HEK293T (cell line): Measurements from ENCODE around the gene CELA3B.
"Not testable (repeated sequence)": the region's sequence is repeated elsewhere in the genome, so short reads cannot be mapped to it uniquely, and the experiment has no call there.

Experiments
- CTCF ChIA-PET: fragments of 350-600 bp; formaldehyde crosslinking; extraction: SDS; loops from one replicate; lab custom pipeline; 2021; ENCODE audit warnings: antibody characterized with exemption, inconsistent platforms; lab: Yijun Ruan, JAX
- POLR2A ChIA-PET: fragments of 350-600 bp; formaldehyde crosslinking; extraction: SDS; loops from one replicate; lab custom pipeline; 2020; ENCODE audit warnings: antibody characterized with exemption, inconsistent platforms; lab: Yijun Ruan, JAX
- DNase-seq: peaks from one replicate; pipeline ENCODE4 v3.0.0; 2012; ENCODE audit warnings: mixed read lengths; ENCODE audit errors: extremely low spot score
- ARNT ChIP-seq: fragments of 450-650 bp; IDR thresholded peaks from 2 replicates; pipeline ENCODE4 v1.6.1; 2017; ENCODE audit warnings: mild to moderate bottlenecking
- BHLHE40 ChIP-seq: fragments of 450-650 bp; IDR thresholded peaks from 2 replicates; pipeline ENCODE4 v1.6.1; 2016; ENCODE audit warnings: mild to moderate bottlenecking, moderate library complexity, borderline replicate concordance
- CTBP1 ChIP-seq: fragments of 450-650 bp; IDR thresholded peaks from 2 replicates; pipeline ENCODE4 v1.6.1; 2016; ENCODE audit warnings: borderline replicate concordance
- ELF4 ChIP-seq: fragments of 450-650 bp; IDR thresholded peaks from 2 replicates; pipeline ENCODE4 v1.6.1; 2017; ENCODE audit warnings: antibody characterized with exemption
- FOXA1 ChIP-seq: fragments of 450-650 bp; IDR thresholded peaks from 2 replicates; pipeline ENCODE4 v1.6.1; 2016; ENCODE audit warnings: mild to moderate bottlenecking
- FOXK2 ChIP-seq: fragments of 450-650 bp; IDR thresholded peaks from 2 replicates; pipeline ENCODE4 v1.6.1; 2016; ENCODE audit warnings: mild to moderate bottlenecking
- FOXM1 ChIP-seq: fragments of 450-650 bp; IDR thresholded peaks from 2 replicates; pipeline ENCODE4 v1.6.1; 2017; ENCODE audit warnings: mild to moderate bottlenecking, borderline replicate concordance
- HDGF ChIP-seq: fragments of 450-650 bp; IDR thresholded peaks from 2 replicates; pipeline ENCODE4 v1.6.1; 2017; ENCODE audit warnings: antibody characterized with exemption, borderline replicate concordance
- L3MBTL2 ChIP-seq: fragments of 450-650 bp; conservative IDR thresholded peaks from 2 replicates; pipeline ENCODE4 v1.6.1; 2016; ENCODE audit warnings: mild to moderate bottlenecking
- LEF1 ChIP-seq: fragments of 450-650 bp; IDR thresholded peaks from 2 replicates; pipeline ENCODE4 v1.6.1; 2017; ENCODE audit warnings: mild to moderate bottlenecking, borderline replicate concordance
- NFRKB ChIP-seq: fragments of 450-650 bp; IDR thresholded peaks from 2 replicates; pipeline ENCODE4 v1.6.1; 2016; ENCODE audit warnings: mild to moderate bottlenecking, moderate library complexity
- SP1 ChIP-seq: fragments of 450-650 bp; IDR thresholded peaks from 2 replicates; pipeline ENCODE4 v1.6.1; 2017
- SUZ12 ChIP-seq: fragments of 450-650 bp; IDR thresholded peaks from 2 replicates; pipeline ENCODE4 v1.6.1; 2016; ENCODE audit warnings: mild to moderate bottlenecking
- TARDBP ChIP-seq: fragments of 450-650 bp; IDR thresholded peaks from 2 replicates; pipeline ENCODE4 v1.6.1; 2016
- ZNF384 ChIP-seq: fragments of 450-650 bp; IDR thresholded peaks from 2 replicates; pipeline ENCODE4 v1.6.1; 2016
- TF ChIP-seq, protein P1 (sequence below): fragments of 450-650 bp; IDR thresholded peaks from 2 replicates; pipeline ENCODE4 v1.6.1; 2016

CELA3B gene

DNA sequence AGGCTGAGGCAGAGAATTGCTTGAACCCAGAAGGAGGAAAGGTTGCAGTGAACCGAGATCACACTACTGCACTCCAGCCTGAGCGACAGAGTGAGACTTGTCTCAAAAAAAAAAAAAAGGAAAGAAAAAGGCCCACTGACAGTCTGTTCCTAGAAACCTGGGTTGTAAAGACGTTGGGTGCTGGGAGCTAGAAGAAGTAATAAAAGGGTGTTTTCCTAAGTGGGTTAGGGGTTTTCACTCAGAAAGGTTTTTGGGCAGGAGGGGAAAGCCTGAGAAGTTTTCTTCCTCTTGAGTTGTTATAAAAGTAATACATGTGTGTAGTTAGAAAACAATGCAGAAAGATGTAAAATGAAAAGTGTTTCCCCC is 50.1 kb downstream of the CELA3B start:
- ChIA-PET POLR2A (no interaction called here), CTCF (no interaction called here)
- DNase-seq: no peak
- no peak for TF ChIP-seq ARNT
- TF ChIP-seq, protein P1, sequence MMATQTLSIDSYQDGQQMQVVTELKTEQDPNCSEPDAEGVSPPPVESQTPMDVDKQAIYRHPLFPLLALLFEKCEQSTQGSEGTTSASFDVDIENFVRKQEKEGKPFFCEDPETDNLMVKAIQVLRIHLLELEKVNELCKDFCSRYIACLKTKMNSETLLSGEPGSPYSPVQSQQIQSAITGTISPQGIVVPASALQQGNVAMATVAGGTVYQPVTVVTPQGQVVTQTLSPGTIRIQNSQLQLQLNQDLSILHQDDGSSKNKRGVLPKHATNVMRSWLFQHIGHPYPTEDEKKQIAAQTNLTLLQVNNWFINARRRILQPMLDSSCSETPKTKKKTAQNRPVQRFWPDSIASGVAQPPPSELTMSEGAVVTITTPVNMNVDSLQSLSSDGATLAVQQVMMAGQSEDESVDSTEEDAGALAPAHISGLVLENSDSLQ: no peak

DNA sequence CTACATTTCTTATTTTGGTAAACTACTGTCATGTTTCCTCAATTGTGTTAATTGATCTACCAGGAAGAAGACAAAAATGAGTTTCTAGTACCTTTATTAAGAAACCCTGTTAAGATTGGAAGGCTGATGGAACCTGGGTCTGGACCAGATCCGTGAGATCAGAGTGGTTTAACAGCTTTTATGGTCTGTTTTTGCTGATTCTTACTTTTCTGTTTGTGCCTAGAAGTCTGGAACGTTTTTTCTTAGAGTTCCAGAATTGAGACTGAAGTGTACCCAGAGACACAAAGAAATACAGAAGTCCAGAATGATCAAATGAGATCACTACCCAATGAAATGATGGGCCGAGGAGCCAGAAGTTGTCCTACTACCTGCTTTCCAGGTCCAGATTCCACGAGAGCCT is 53.2 kb downstream of the CELA3B start:
- no peak for TF ChIP-seq TARDBP
- no peak for TF ChIP-seq NFRKB
- TF ChIP-seq LEF1: no peak
- TF ChIP-seq L3MBTL2: no peak
- TF ChIP-seq, protein P1: no peak
- no peak for TF ChIP-seq SUZ12
- TF ChIP-seq FOXK2: no peak
- no peak for TF ChIP-seq FOXM1
- TF ChIP-seq BHLHE40: no peak
- no peak for TF ChIP-seq ARNT
- TF ChIP-seq ELF4: no peak
- TF ChIP-seq FOXA1: no peak
- no peak for TF ChIP-seq SP1
- no peak for TF ChIP-seq CTBP1
- no peak for TF ChIP-seq ZNF384
- TF ChIP-seq HDGF: no peak
- DNase-seq: no peak
- ChIA-PET CTCF (no interaction called here), POLR2A (interaction anchor here (1.8 kb wide), 1 partner anchor 23 kb away, joined by 5 read pairs; the partner anchor contains the start of gene CDC42)

DNA sequence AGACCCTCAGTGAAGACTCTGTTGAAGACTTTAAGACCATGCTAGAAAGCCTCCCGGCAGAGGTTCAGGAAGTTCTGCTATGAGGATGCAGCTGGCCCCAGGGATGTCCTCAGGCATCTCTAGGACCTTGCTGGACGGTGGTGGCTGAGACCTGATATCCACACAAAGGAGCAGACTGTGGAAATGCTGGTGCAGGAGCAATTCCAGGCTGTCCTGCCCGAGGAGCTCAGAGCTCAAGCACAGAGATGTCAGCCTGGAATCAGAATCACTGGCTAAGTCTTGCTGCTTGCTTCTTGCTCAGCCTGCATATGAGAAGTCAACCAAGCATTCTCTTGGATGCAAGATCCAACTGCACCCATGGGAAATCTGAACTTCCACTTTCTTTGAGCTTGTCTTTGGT is 53.7 kb downstream of the CELA3B start:
- CTCF ChIA-PET: no interaction called here

DNA sequence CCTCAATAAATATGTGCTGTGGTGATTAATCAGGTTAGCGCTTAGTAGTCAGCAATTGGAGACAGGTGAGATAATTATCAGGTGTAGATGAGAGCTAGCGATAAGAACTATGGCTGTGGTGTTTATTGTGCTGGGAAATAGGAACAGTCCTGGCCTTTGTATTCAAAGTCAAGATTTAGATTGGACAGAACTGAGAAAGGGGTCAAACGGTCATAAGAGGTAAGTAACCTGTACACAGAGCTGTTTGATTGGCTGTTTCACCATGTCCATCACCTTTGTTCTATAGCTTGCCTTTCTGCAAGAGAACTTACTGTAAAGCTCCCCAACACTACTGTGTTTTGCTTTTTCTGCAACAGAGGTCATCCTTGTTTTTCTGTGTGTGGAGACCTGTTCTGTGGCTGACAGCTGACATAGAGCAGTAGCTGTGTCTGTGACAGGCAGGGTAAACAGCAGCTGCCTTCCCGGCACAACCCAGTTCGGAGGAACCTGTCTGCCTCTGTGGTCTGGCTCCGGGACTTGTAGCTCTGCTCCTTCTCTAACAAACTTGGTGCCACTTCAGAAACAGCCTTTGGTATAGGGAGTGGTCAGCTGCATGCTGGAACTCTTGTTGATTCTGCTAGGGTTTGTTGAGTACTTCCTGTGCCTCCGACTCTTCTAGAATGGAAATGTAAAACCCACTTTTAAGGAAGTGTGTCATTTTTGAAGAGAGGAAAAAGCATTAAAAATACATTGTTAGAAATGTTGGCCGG is 54.6 kb downstream of the CELA3B start:
- TF ChIP-seq, protein P1: 0 out of 2 replicates have a peak, but pooled peaks have one; percentile 20
- no peak for TF ChIP-seq ZNF384
- POLR2A ChIA-PET: interaction anchor here (1.3 kb wide), 2 partner anchors 9 to 10 kb away, joined by 5 read pairs; no protein-coding TSS in a partner anchor
- CTCF ChIA-PET: interaction anchor here (0.8 kb wide), 1 partner anchor 19 kb away, joined by 5 read pairs; no protein-coding TSS in a partner anchor
- no peak for DNase-seq

More for the DNA sequence above, 53.7 kb downstream of the CELA3B start:
- TF ChIP-seq, protein P1: no peak
- TF ChIP-seq FOXK2 (no peak), FOXM1 (no peak), LEF1 (no peak), L3MBTL2 (no peak), ZNF384 (no peak), NFRKB (no peak), TARDBP (no peak), CTBP1 (no peak), FOXA1 (no peak), SP1 (no peak), ARNT (no peak)
- no peak for DNase-seq
- POLR2A ChIA-PET: interaction anchor here (1.3 kb wide), 1 partner anchor 11 kb away, joined by 5 read pairs; no protein-coding TSS in a partner anchor

DNA sequence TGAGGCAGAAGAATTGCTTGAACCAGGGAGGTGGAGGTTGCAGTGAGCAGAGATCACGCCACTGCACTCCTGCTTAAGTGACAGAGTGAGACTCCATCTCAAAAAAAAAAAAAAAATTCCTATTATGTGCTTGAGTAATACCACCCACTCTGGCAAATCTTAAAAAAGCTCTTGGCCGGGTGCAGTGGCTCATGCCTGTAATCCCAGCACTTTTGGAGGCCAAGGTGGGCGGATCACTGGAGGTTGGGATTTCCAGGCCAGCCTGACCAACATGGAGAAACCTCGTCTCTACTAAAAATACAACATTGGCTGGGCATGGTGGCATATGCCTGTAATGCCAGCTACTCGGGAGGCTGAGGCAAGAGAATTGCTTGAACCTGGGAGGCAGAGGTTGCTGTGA is 58.0 kb downstream of the CELA3B start:
- DNase-seq, CTCF ChIA-PET: not testable (repeated sequence)
- POLR2A ChIA-PET: interaction anchor here (1.2 kb wide), 1 partner anchor 18 kb away, joined by 3 read pairs; the partner anchor contains the start of gene CDC42

DNA sequence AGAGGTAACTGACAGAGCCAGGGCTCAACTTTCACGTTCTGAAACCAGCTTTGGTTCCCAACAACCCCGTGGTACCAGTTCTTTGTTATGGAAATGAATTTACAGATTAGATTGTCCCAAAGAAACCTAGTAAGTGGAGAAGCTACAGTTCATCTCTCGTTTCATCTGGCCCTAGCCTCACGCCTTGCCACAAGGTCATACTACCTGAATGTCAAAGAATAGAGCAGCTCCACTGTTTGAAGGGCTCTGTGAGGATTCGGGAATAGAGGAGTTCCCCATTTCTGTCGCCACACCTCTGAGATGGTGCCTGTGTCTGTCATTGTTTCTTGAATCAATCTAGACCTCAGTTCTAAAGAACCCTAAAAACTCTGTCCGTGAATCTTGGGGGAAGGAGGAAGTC is 60.7 kb downstream of the CELA3B start:
- POLR2A ChIA-PET: interaction anchor here (0.9 to 2.1 kb wide), 2 partner anchors 12 to 16 kb away, joined by 4 to 14 read pairs; partner anchors contain the start of gene CDC42
- CTCF ChIA-PET: no interaction called here
- DNase-seq: no peak
- no peak for TF ChIP-seq FOXM1
- no peak for TF ChIP-seq FOXK2
- no peak for TF ChIP-seq L3MBTL2
- TF ChIP-seq ARNT: no peak
- no peak for TF ChIP-seq NFRKB
- TF ChIP-seq BHLHE40: no peak
- TF ChIP-seq HDGF: no peak
